Stomach (tissue), 4 donors: ENCODE measurements around the gene NFKBIA.

Source experiments
- CTCF ChIP-seq, 7 experiments: fragments of 450-650 bp in 4 of 7; fragments of 200-600 bp in 3 of 7; sonication (generic) in 3 of 7; IDR thresholded peaks; one replicate each; pipeline ENCODE4 v1.5.1; 2016 to 2019; ENCODE audit warnings: antibody characterized with exemption in 7 of 7, control low read depth in 2 of 7, mild to moderate bottlenecking in 1 of 7
- EP300 ChIP-seq: sonication (generic); formaldehyde crosslinking; IDR thresholded peaks from one replicate; pipeline ENCODE4 v1.6.1; 2017; ENCODE audit warnings: antibody characterized with exemption
- POLR2A ChIP-seq, 4 donors: fragments of 450-650 bp; IDR thresholded peaks; one replicate each; pipeline ENCODE4 v1.6.1; 2016; ENCODE audit warnings: antibody characterized with exemption in 4 of 4, control low read depth in 2 of 4, mild to moderate bottlenecking in 1 of 4, moderate library complexity in 1 of 4

GRCh38 chr14:35410858-35411257 lies 6.3 kb upstream of the NFKBIA start:
- TF ChIP-seq POLR2A (IDR thresholded peaks at IDR 0.05): no peak
- TF ChIP-seq CTCF (IDR thresholded peaks at IDR 0.05): no peak
- no peak for TF ChIP-seq EP300
